ENCODE data around the gene KNTC1.

- TF ChIP-seq CTCF (IDR thresholded peaks at IDR 0.05; ENCODE audit: insufficient read depth, low read length) (no peak), GABPA (IDR thresholded peaks at IDR 0.05; ENCODE audit: low read depth) (no peak), POLR2AphosphoS5 (IDR thresholded peaks at IDR 0.05; ENCODE audit: low read depth) (no peak)
- TF ChIP-seq, protein P1, sequence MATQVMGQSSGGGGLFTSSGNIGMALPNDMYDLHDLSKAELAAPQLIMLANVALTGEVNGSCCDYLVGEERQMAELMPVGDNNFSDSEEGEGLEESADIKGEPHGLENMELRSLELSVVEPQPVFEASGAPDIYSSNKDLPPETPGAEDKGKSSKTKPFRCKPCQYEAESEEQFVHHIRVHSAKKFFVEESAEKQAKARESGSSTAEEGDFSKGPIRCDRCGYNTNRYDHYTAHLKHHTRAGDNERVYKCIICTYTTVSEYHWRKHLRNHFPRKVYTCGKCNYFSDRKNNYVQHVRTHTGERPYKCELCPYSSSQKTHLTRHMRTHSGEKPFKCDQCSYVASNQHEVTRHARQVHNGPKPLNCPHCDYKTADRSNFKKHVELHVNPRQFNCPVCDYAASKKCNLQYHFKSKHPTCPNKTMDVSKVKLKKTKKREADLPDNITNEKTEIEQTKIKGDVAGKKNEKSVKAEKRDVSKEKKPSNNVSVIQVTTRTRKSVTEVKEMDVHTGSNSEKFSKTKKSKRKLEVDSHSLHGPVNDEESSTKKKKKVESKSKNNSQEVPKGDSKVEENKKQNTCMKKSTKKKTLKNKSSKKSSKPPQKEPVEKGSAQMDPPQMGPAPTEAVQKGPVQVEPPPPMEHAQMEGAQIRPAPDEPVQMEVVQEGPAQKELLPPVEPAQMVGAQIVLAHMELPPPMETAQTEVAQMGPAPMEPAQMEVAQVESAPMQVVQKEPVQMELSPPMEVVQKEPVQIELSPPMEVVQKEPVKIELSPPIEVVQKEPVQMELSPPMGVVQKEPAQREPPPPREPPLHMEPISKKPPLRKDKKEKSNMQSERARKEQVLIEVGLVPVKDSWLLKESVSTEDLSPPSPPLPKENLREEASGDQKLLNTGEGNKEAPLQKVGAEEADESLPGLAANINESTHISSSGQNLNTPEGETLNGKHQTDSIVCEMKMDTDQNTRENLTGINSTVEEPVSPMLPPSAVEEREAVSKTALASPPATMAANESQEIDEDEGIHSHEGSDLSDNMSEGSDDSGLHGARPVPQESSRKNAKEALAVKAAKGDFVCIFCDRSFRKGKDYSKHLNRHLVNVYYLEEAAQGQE (IDR thresholded peaks at IDR 0.05; ENCODE audit: insufficient replicate concordance, low read depth): no peak
Measured at GRCh38 chr12:122508163-122508562, 18.9 kb upstream of the KNTC1 start.

Data from HL-60 (cell line).